ENCODE data around the gene SLC16A2.

DNA sequence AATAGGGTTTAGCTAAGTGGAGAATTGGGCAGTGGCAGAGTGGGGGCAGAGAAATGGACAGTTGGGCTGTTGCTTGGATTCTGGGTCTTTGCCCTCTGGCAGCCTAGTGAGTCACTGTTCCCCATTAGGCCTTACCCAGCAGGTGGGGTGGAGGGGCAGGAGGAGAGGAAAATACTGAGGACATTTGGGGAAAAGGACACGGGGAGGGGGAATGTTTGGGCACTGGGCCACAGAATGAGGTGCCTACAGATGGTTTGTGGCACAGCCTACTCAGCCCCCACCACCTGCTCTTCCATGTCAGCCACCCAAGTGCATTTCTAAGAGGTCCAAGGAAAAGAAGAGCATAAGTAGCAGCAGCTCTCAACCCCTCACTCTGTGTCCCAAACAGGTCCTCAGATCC is 13.0 kb downstream of the SLC16A2 start:
- TF ChIP-seq, protein P1, sequence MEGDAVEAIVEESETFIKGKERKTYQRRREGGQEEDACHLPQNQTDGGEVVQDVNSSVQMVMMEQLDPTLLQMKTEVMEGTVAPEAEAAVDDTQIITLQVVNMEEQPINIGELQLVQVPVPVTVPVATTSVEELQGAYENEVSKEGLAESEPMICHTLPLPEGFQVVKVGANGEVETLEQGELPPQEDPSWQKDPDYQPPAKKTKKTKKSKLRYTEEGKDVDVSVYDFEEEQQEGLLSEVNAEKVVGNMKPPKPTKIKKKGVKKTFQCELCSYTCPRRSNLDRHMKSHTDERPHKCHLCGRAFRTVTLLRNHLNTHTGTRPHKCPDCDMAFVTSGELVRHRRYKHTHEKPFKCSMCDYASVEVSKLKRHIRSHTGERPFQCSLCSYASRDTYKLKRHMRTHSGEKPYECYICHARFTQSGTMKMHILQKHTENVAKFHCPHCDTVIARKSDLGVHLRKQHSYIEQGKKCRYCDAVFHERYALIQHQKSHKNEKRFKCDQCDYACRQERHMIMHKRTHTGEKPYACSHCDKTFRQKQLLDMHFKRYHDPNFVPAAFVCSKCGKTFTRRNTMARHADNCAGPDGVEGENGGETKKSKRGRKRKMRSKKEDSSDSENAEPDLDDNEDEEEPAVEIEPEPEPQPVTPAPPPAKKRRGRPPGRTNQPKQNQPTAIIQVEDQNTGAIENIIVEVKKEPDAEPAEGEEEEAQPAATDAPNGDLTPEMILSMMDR (IDR thresholded peaks at IDR 0.05; ENCODE audit: low read depth, low read length): no peak
- no peak for TF ChIP-seq POLR2A (IDR thresholded peaks at IDR 0.05; ENCODE audit: extremely low read depth, insufficient read length)
